Measurements from ENCODE around the gene BCAS1.
"Not testable (repeated sequence)": the region's sequence is repeated elsewhere in the genome, so short reads cannot be mapped to it uniquely, and the experiment has no call there.

Gene BCAS1

DNA sequence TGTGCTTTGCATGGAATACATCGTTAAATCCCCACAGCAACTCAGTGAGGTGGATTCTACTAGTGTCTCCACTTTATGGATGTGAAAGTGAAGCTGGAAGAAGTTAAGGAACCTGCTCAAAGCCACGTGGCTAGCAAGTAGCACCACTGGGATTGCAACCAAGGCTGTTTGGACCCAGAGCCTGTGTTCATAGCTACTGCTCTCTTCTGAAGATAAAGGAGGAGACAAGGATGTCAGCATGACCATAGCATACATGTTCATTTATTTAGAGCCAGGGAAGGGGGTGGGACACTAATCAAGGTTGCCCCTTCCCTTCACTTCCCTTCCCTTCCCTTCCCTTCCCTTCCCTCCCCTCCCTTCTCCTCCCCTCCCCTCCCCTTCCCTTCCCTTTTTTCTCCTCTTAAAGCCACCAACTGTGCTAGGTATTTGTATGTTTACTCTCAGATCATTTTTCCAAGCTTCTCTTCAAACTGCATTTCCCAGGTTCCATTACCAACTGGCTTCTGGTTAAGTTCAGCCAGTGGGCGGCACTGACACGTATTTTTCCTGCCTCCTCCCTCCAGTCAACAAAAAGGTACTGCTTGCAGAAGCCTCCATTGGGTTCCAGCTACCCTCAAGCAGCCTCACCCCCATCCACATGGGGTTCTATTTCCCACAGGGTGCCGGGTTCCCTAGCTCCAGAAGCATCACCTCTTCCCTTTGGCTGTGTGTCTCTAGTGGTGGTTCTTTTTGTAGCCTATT, 134.9 kb downstream of the BCAS1 start:
- Mint-ChIP-seq H3K27me3 (ENCODE audit: low read depth) (no peaks in the 10 kb centered on the region), H3K36me3 (ENCODE audit: low read depth) (no peaks in the 10 kb centered on the region), H3K9me3 (no peaks in the 10 kb centered on the region), H3K4me1 (ENCODE audit: low read depth) (peaks cover 49% of the 10 kb centered on the region), H3K4me3 (peak overlapping the region; percentile 17), H3K27ac (peak overlapping the region; percentile 89)

DNA sequence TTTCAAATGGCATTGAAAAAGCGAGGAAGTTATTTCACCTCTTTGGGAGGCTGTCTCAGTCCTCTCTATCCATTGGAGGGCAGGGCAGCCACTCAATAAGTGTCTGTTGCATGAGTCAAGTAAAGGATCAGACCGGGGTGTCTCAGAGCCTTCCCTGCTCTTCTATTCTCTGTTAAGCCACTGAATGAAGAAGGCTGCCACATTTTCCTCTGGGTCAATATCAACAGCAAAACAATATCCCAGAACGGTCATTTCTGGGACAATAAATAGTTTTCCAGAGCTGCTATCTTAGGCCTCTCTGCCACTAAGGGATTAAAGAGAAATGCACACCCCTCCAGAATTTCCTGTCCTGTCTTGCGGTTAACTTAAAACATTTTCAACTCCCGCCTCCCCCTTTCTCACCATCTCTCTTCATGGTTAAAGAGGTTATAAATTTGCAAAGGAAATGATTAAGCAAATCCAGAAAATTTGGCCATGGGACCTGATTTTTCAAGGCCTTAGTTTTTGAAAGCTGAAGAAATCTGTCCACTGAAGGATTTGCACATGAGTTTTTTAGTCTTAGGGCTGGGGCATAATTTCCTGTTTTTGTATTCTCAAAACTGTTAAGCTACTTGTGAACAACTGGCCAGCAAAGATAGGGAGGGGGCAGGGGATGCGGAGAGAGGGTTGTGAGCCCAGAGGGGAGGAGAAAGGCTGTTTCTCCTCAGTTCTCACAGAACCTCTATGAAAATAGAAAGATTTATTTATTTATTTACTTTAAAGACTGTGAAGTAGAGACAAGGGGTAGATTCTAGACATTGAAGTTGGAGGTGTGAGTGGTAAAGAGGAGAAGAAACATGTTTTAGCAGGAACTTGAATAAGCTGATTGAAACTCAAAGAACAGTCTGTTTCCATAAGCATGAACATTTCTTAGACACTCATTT, 135.7 kb downstream of the BCAS1 start:
- H3K36me3 Mint-ChIP-seq (ENCODE audit: low read depth) = no peaks in the 10 kb centered on the region
- peak overlapping the region; percentile 68 for H3K4me3 Mint-ChIP-seq
- peaks cover 49% of the 10 kb centered on the region for H3K4me1 Mint-ChIP-seq (ENCODE audit: low read depth)
- no peaks in the 10 kb centered on the region for H3K27me3 Mint-ChIP-seq (ENCODE audit: low read depth)
- peak overlapping the region; percentile 89 for H3K27ac Mint-ChIP-seq
- H3K9me3 Mint-ChIP-seq = no peaks in the 10 kb centered on the region

DNA sequence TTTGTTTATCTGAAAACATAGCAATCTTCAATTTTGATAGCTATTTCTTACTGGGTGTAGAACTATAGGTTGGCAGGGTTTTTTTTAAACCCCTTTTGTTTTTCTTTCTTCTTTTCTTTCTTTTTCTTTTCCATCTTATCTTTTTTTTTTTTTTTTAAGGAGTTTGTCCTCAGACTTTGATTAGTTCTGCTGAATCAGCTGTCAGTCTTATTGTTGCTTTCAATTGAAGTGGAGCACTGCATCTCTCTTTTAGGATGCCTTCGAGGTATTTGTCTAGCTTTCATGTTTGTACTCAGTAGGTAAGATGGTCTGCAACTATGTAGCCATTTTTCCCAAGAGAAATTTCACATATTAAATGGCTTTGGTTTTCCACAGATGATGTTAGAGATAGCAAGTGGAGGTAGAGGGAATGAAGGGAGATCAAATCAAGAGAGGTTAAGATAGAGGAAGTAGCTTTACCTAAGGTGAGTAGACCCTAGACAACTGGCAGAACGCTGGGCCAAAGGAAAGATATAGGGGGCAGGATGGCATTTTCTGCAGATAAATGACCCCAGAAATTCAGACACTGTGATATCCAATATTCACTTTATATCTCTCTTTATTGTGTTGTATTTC, 137.1 kb downstream of the BCAS1 start:
- Mint-ChIP-seq H3K4me1 (ENCODE audit: low read depth) (peaks cover 47% of the 10 kb centered on the region), H3K27ac (no peak overlapping the region)

DNA sequence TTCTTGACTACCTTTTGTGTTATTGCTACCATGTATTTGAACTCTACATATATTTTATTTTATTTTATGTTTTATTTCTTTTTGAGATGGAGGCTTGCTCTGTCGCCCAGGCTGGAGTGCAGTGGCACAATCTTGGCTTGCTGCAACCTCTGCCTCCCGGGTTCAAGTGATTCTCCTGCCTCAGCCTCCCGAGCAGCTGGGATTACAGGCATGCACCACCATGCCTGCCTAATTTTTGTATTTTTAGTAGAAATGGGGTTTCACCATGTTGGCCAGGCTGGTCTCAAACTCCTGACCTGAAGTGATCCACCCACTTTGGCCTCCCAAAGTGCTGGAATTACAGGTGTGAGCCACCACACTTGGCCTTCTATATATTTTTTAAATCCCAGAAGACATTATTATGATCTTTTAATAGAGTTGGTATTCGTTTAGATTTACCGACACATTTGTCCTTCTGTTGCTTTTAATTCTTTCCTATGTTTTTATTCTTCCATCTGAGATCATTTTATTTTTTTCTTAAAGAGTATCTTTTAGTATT, 137.7 kb downstream of the BCAS1 start:
- not testable (repeated sequence) for H3K27ac Mint-ChIP-seq; H3K27me3 Mint-ChIP-seq (ENCODE audit: low read depth); H3K4me3 Mint-ChIP-seq; H3K36me3 Mint-ChIP-seq (ENCODE audit: low read depth); H3K9me3 Mint-ChIP-seq
- peaks cover 47% of the 10 kb centered on the region for H3K4me1 Mint-ChIP-seq (ENCODE audit: low read depth)

More for the DNA sequence above, 137.1 kb downstream of the BCAS1 start:
- Mint-ChIP-seq H3K4me3 (no peak overlapping the region), H3K36me3 (ENCODE audit: low read depth) (no peaks in the 10 kb centered on the region), H3K9me3 (no peaks in the 10 kb centered on the region), H3K27me3 (ENCODE audit: low read depth) (no peaks in the 10 kb centered on the region)

DNA sequence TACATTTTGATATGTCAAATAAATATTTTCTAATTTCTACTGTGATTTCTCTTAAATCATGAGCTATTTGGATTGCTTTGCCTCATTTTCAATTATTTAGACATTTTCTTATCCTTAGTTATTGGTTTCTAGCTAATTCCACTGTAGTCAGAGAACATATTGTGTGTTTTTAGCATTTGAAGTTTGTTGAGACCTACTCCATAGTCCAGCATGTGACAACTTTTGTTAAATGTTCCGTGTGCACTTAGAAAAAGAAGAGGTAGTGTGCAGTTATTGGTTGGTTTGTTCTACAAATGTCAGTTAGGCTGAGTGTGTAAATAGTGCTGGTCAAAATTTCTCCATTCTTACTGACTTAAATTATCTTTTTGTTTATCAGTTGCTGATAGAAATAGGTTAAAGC, 138.8 kb downstream of the BCAS1 start:
- no peak overlapping the region for H3K4me3 Mint-ChIP-seq
- H3K27ac Mint-ChIP-seq = no peak overlapping the region
- no peaks in the 10 kb centered on the region for H3K36me3 Mint-ChIP-seq (ENCODE audit: low read depth)
- no peaks in the 10 kb centered on the region for H3K9me3 Mint-ChIP-seq
- H3K27me3 Mint-ChIP-seq (ENCODE audit: low read depth) = no peaks in the 10 kb centered on the region
- H3K4me1 Mint-ChIP-seq (ENCODE audit: low read depth) = peaks cover 52% of the 10 kb centered on the region

DNA sequence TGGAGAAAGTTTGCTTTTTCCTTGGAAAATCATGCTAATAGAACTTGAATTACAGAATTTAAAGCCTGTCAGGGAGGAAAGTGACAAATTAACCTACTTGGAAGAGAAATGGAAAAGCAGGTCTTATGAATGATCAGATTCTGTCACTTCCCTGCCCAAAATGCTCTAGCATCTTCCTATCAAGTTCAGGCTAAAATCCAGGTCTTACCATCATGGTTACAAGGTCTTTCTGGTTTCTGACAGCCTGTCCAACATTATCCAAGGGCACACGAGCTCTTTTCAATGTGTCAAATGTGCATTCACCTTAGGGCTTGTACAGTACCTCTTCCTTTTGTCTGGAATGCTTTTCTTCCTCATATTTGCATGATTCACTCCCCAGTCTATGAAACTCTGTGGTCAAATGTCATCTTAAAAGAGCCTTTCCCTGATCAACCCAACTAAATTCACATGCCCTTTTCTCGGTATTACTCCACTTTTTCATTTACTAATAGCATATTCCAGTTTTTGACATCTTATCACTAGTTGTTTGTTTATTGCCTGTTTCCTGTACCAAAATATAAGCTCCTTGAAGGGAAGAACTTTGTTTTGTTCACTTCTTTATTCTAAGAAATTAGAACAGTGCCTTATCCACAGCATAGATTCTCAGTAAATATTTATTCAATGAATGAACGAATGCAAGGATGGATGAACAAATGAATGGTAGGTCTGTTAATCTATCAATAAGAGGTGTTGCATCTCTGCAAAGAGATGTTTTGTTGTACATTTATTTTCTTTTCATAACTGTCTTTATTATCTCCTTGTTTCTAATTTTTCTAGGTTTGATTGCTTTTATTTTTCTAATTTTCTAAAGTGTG, 139.5 kb downstream of the BCAS1 start:
- Mint-ChIP-seq H3K4me1 (ENCODE audit: low read depth) (peaks cover 59% of the 10 kb centered on the region), H3K36me3 (ENCODE audit: low read depth) (no peaks in the 10 kb centered on the region), H3K4me3 (no peak overlapping the region), H3K27me3 (ENCODE audit: low read depth) (no peaks in the 10 kb centered on the region), H3K27ac (peak overlapping the region; percentile 4), H3K9me3 (no peaks in the 10 kb centered on the region)

DNA sequence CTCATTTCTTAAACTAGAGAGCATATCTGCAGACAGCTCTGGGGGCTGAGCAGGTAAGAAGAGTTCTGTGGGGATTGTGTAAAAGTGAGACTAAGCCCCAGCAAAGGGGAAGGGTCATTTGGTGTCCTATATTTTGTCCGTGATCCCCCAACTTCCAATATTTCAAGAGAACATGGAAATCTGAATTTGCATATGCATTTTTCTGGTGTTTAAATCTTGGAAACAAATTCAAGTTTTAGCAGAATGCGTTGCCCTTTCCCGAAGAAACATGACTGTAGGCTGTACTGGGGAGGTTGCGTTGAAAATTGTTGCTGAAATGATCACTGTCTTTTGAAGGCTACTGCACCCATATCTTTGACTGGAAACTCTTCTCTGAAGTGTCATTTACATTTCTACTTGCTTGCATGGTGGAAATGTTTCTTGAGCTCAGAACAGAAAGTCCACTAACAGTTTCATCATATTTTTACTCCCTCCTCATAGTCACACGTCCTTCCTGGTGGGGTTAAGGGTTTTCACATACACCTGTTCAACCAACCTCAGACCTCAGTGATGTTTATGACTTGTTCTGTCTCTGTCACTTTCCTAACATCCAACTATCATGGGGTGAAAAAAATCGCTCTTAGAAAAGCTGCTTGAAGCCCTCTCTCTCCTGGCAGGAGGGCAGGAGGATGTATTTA, 140.3 kb downstream of the BCAS1 start:
- Mint-ChIP-seq H3K4me1 (ENCODE audit: low read depth) (peaks cover 53% of the 10 kb centered on the region), H3K27me3 (ENCODE audit: low read depth) (no peaks in the 10 kb centered on the region), H3K4me3 (no peak overlapping the region), H3K27ac (peak overlapping the region; percentile 4), H3K9me3 (no peaks in the 10 kb centered on the region), H3K36me3 (ENCODE audit: low read depth) (no peaks in the 10 kb centered on the region)

DNA sequence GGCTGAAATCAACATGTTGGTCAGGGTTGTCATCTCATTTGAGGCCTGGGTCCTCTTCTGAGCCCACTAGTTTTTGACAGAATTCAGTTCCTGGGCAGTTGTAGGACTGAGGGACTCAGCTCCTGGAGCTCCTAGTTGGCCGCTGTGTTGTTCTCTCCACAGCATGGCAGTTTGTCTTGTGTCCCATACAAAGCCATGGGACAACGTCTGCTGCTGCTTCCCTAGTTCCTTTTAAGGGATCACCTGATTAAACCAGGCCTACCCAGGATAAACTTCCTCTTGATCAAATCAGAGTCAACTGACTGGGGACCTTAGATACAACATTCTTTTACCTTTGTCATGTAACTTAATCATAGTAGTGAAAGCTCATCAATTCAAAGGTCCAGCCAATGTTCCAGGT, 141.0 kb downstream of the BCAS1 start:
- Mint-ChIP-seq H3K9me3 (no peaks in the 10 kb centered on the region), H3K27ac (no peak overlapping the region), H3K36me3 (ENCODE audit: low read depth) (no peaks in the 10 kb centered on the region), H3K27me3 (ENCODE audit: low read depth) (no peaks in the 10 kb centered on the region), H3K4me3 (no peak overlapping the region), H3K4me1 (ENCODE audit: low read depth) (peaks cover 46% of the 10 kb centered on the region)

DNA sequence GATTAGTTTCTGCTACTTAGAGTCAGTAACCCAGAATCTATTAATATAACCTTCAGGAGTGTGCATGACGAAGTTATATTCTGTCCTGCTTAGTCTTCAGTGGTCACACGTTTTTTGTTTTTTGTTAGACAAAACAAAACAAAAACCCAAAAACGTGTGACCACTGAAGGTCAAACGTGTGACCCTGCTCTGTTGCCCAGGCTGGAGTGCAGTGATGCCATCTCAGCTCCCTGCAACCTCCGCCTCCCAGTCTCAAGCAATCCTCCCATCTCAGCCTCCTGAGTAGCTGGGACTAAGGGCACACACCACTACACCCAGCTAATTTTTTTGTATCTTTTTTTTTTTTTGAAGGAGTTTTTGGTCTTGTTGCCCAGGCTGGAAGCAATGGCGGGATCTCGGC, 142.4 kb downstream of the BCAS1 start:
- no peak overlapping the region for H3K27ac Mint-ChIP-seq
- H3K27me3 Mint-ChIP-seq (ENCODE audit: low read depth) = no peaks in the 10 kb centered on the region
- H3K4me3 Mint-ChIP-seq = no peak overlapping the region
- no peaks in the 10 kb centered on the region for H3K36me3 Mint-ChIP-seq (ENCODE audit: low read depth)
- H3K9me3 Mint-ChIP-seq = no peaks in the 10 kb centered on the region
- H3K4me1 Mint-ChIP-seq (ENCODE audit: low read depth) = peaks cover 34% of the 10 kb centered on the region

DNA sequence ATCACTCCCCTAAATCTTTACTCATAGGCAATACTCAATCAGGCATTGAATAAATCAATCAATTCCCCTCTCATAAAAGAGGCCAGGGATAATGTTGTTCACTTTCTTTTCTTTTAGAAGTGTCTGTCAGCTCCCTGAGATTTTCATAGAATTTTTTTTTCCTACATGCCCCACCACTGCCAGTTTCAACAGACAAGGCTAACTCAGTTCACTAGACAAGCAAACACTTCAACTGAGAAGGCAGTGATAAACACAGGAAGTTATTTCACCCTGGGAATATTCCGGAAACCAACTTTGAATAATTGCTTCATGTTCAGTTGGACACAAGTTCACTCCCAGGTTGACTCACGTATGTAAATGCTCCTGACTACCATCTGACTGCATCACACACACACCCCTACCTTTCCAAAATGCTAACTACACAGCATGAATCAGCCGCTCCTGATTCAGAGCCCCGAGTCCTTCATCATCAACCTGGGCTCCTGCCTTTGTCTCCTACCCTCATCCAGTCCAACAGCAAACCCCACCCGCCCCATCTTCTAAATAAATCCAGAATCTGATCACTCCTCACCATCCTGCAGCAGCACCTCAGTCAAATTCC, 143.9 kb downstream of the BCAS1 start:
- H3K9me3 Mint-ChIP-seq = no peaks in the 10 kb centered on the region

DNA sequence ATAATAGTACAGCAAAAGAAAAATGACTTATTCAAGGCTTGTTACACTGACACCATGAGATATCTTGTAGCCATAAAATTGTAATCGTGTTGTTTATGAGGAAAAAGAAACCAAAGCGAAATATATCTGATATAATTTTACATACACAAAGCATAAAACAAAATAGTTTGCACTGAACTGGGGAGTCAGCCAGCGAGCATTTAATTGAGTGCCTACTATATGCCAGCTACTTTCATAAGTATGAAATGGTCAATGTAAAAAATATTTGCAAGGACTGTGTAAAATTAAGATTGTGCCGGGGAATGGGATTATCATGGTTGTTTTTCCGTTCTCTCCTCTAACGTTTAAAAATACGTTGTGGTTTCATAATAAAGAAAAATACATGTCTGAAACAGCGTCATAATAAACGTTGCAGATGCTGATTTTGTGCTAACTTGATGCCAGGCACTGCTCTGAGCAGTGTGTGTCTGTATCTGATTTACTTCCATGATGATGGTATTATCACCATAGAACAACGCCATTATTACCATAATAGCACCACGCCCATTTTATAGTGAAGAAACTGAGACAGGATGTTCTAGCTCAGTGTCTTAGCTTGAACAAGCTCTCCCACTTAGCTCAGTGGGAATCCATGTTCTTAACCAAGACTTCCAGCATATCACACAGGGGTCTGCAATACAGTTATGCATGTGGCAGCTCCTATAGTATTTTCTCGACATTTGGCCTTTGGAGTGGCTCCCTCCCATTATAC, 144.6 kb downstream of the BCAS1 start:
- Mint-ChIP-seq H3K36me3 (ENCODE audit: low read depth) (no peaks in the 10 kb centered on the region), H3K4me1 (ENCODE audit: low read depth) (peaks cover 28% of the 10 kb centered on the region), H3K27me3 (ENCODE audit: low read depth) (no peaks in the 10 kb centered on the region), H3K4me3 (no peak overlapping the region), H3K9me3 (no peaks in the 10 kb centered on the region), H3K27ac (no peak overlapping the region)

More for the DNA sequence above, 143.9 kb downstream of the BCAS1 start:
- Mint-ChIP-seq H3K27ac (no peak overlapping the region), H3K36me3 (ENCODE audit: low read depth) (no peaks in the 10 kb centered on the region), H3K27me3 (ENCODE audit: low read depth) (no peaks in the 10 kb centered on the region), H3K4me1 (ENCODE audit: low read depth) (peaks cover 34% of the 10 kb centered on the region), H3K4me3 (no peak overlapping the region)

DNA sequence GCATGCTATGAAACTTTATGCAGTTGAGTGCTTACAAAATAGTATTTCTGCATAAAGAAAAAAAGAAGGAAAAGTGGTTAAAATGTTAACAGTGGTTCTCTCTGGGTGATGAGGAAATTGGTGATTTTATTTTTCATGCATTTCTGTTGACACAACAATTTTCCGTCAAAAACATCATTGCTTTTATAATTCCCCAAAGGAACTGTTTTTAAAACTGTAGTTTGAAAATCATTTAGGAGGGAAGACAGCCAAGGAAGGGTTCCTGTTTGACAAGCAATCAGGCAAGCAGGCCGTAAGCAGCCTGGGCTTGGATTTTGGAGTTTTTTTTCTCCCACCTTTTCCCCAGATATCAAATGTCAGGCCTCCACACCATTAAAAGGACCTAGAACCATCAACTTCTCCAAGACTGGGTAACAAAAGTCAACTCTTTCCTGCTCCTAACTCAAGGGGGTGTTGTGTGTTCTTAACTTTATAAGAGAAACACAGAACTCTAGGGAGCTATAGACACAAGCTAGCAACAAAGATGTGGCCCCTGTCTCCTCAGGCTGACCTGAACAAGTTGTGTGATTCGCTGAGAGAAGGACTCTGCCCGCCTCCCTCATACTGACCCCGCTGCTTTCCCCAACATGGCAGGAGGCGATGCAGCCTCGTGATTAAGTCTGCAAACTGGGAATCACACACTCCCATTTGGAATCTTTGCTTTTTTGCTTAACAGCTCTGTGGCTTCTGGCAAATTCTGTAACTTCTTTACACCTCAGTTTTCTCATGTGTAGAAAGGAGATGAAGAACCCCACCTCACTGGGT, 146.6 kb downstream of the BCAS1 start:
- H3K4me3 Mint-ChIP-seq = no peak overlapping the region
- H3K9me3 Mint-ChIP-seq = no peaks in the 10 kb centered on the region
- no peak overlapping the region for H3K27ac Mint-ChIP-seq
- no peaks in the 10 kb centered on the region for H3K27me3 Mint-ChIP-seq (ENCODE audit: low read depth)
- no peaks in the 10 kb centered on the region for H3K36me3 Mint-ChIP-seq (ENCODE audit: low read depth)
- peaks cover 16% of the 10 kb centered on the region for H3K4me1 Mint-ChIP-seq (ENCODE audit: low read depth)

Data from T-helper 1 cell treated with Interleukin-12 subunit alpha and Interleukin-12 subunit beta and Interleukin-4 antibody, amounts not matched to agents 30 μg/mL and 1 μg/mL, for 36 hours (primary cell).